Measurements from ENCODE around the gene CABLES2. TPM values are rescaled to one million over a fixed set of nuclear protein-coding genes. Genes with fewer than 3 reads are reported as not detected.

CABLES2 gene
- total RNA-seq, 1 donor from 2014 or later: 8.1 TPM

- H3K36me3 Mint-ChIP-seq: no peaks in the 10 kb centered on the region
- Histone ChIP-seq H4K20me1 (ENCODE audit: low read depth) (no peaks in the 10 kb centered on the region), H3K4me3 (no peak overlapping the region), H3K27me3 (no peaks in the 10 kb centered on the region), H3K79me2 (ENCODE audit: low read depth) (no peaks in the 10 kb centered on the region), H3K27ac (no peak overlapping the region), H3K4me2 (no peak overlapping the region), H3K36me3 (no peaks in the 10 kb centered on the region), H2AFZ (replicated peaks) (no peak overlapping the region), H3K4me1 (no peaks in the 10 kb centered on the region), H3F3A (ENCODE audit: low read depth) (peaks cover 10% of the 10 kb centered on the region), H3K9ac (no peak overlapping the region), H3K9me3 (ENCODE audit: low read depth) (no peaks in the 10 kb centered on the region)
- H3K4me1 Mint-ChIP-seq: peaks cover 4% of the 10 kb centered on the region
- no peak overlapping the region for H3K4me3 Mint-ChIP-seq
- no peak for TF ChIP-seq EZH2 (IDR thresholded peaks at IDR 0.05)
- H3K9me3 Mint-ChIP-seq: no peaks in the 10 kb centered on the region
- DNase-seq (ENCODE audit: low spot score): no peak
- no peak overlapping the region for H3K27ac Mint-ChIP-seq
- H3K27me3 Mint-ChIP-seq (ENCODE audit: insufficient read depth, low read depth): peaks cover 6% of the 10 kb centered on the region
Measured at GRCh38 chr20:62419759-62420158, 12.7 kb upstream of the CABLES2 start.

- DNase-seq (ENCODE audit: low spot score): no peak
- Histone ChIP-seq H3K4me2 (no peak overlapping the region), H3K36me3 (no peaks in the 10 kb centered on the region), H3K4me1 (no peaks in the 10 kb centered on the region), H3K4me3 (no peak overlapping the region), H3K9ac (no peak overlapping the region), H3K79me2 (ENCODE audit: low read depth) (no peaks in the 10 kb centered on the region), H3F3A (ENCODE audit: low read depth) (peaks cover 10% of the 10 kb centered on the region), H2AFZ (replicated peaks) (no peak overlapping the region), H3K27ac (no peak overlapping the region), H3K27me3 (no peaks in the 10 kb centered on the region), H3K9me3 (ENCODE audit: low read depth) (no peaks in the 10 kb centered on the region), H4K20me1 (ENCODE audit: low read depth) (no peaks in the 10 kb centered on the region)
- H3K4me1 Mint-ChIP-seq: peaks cover 4% of the 10 kb centered on the region
- no peak overlapping the region for H3K4me3 Mint-ChIP-seq
- TF ChIP-seq EZH2 (IDR thresholded peaks at IDR 0.05): no peak
- no peak for TF ChIP-seq CTCF (IDR thresholded peaks at IDR 0.05)
- TF ChIP-seq EZH2phosphoT487 (IDR thresholded peaks at IDR 0.05): no peak
- no peaks in the 10 kb centered on the region for H3K9me3 Mint-ChIP-seq
- peaks cover 6% of the 10 kb centered on the region for H3K27me3 Mint-ChIP-seq (ENCODE audit: insufficient read depth, low read depth)
- H3K27ac Mint-ChIP-seq: no peak overlapping the region
- no peaks in the 10 kb centered on the region for H3K36me3 Mint-ChIP-seq
Measured at GRCh38 chr20:62418709-62419487, 11.8 kb upstream of the CABLES2 start.

- Mint-ChIP-seq H3K27ac (no peak overlapping the region), H3K9me3 (no peaks in the 10 kb centered on the region), H3K27me3 (ENCODE audit: insufficient read depth, low read depth) (peaks cover 6% of the 10 kb centered on the region), H3K36me3 (no peaks in the 10 kb centered on the region), H3K4me1 (peaks cover 4% of the 10 kb centered on the region), H3K4me3 (no peak overlapping the region)
- H3F3A ChIP-seq (ENCODE audit: low read depth): peaks cover 10% of the 10 kb centered on the region
- H3K4me3 ChIP-seq: no peak overlapping the region
- H4K20me1 ChIP-seq (ENCODE audit: low read depth): no peaks in the 10 kb centered on the region
- H3K27me3 ChIP-seq: no peaks in the 10 kb centered on the region
- no peaks in the 10 kb centered on the region for H3K36me3 ChIP-seq
- no peaks in the 10 kb centered on the region for H3K4me1 ChIP-seq
- no peak overlapping the region for H3K9ac ChIP-seq
- H3K9me3 ChIP-seq (ENCODE audit: low read depth): no peaks in the 10 kb centered on the region
- no peak overlapping the region for H3K27ac ChIP-seq
- no peak for DNase-seq (ENCODE audit: low spot score)
- no peak overlapping the region for H2AFZ ChIP-seq (replicated peaks)
- no peak overlapping the region for H3K4me2 ChIP-seq
- TF ChIP-seq EZH2phosphoT487 (IDR thresholded peaks at IDR 0.05): no peak
- no peak for TF ChIP-seq CTCF (IDR thresholded peaks at IDR 0.05)
- TF ChIP-seq EZH2 (IDR thresholded peaks at IDR 0.05): no peak
- no peaks in the 10 kb centered on the region for H3K79me2 ChIP-seq (ENCODE audit: low read depth)
Measured at GRCh38 chr20:62417981-62418708, 11.1 kb upstream of the CABLES2 start.
